GM15510 (cell line): ENCODE data around the gene ZNF385B.

Experiments used
- POLR2A ChIP-seq: IDR thresholded peaks from 3 replicates; pipeline ENCODE4 v1.6.1; 2011; ENCODE audit warnings: borderline replicate concordance; ENCODE audit not compliant: insufficient read length; ENCODE audit errors: extremely low read depth

ZNF385B gene

DNA sequence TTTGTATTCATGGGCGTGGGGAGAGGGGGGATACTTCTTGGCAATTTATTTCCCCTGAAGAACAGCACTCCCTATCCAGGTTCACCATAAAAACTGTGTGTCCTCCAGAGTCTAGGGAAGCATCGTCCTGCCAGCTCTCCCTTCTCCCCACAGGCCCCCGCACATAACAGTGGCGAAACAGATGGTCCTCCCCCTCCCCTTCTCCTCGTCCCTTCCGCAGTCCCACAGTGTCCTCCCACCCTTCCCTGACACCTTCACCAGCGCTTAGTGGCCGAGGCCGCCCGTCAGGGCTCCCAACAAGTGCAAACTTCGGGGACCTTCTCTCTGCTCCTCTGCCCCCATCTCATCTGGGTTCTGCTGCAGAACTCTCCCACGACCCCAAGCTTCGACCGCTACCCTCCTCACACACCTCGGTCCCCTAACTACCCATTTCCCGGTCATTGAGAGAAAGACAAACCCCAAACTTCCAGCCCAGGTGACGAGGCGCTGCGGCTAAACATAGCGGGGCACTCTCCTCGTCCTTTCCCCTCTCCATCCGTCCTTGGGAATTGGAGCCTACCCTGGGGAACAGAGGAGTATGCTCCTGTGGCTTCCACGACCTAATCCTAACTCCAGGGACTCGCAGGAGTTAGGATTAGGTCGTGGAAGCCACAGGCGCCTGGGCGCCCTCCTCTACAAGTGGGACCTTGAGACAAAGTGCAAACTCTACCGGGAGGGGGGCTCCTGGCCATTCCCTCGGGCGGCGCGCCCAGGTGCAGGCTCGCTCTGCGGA lies 971 bp downstream of the ZNF385B start:
- TF ChIP-seq POLR2A: no peak

DNA sequence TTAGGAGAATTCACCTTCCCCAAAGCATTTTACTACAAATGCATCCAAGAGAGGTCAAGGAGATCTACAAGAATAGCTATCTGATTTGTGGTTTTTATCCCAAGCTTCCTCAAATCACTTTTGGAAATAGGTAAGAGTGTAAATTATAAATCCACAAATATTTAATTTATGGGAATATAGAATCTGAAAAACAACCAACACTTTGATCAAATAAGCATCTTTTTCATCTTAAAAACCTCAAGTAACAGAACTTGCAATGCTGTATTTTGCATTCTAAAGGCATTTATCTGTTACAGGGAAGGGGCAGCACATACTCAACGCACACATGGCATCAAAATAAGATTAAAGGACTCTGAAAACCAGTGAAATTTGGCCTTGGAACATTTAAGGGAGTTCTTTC lies 1.9 kb downstream of the ZNF385B start:
- TF ChIP-seq POLR2A: no peak

DNA sequence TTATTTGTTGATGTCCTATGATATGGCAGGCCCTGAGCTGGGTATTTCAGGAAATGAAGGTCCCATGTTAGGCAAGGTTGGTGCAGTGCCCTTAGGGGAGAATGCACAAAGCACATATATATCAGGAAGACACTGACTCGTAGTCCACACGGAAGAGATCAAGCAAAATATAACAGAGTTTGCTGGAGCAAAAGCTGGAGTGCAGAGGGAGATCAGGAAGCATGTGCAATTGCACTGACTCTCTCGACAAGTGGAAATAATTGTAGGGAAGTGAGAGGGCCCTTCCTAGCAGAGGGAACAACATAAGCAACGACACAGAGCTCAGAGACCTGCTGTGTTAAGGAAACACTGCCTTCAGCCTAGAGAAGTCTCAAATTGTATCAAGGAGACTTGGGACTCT lies 4.2 kb downstream of the ZNF385B start:
- TF ChIP-seq POLR2A: no peak

GRCh38 chr2:179856205-179856604 lies 5.2 kb downstream of the ZNF385B start:
- TF ChIP-seq POLR2A: no peak

DNA sequence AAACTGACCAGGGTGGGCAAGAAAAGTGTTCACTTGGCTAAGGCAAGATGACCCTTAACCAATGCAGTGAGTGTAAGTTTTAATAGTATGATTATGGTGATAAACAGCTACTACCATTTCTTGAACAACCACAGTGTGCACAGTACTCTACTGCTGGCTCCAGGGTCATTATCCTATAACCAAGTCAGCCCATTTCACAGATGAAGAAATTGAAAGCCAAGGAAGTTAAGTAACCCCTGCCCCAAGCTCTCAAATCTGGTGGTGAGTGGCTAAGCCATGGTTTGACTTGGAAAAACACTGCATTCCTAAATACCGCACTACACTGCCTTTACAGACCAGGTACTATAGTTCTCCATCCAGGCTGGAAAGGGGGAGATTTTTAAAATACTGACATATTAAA lies 5.7 kb downstream of the ZNF385B start:
- TF ChIP-seq POLR2A: no peak

- no peak for TF ChIP-seq POLR2A
Observed at GRCh38 chr2:179854891-179855290, 6.5 kb downstream of the ZNF385B start.

- TF ChIP-seq POLR2A: no peak
Observed at GRCh38 chr2:179853108-179853507, 8.3 kb downstream of the ZNF385B start.

DNA sequence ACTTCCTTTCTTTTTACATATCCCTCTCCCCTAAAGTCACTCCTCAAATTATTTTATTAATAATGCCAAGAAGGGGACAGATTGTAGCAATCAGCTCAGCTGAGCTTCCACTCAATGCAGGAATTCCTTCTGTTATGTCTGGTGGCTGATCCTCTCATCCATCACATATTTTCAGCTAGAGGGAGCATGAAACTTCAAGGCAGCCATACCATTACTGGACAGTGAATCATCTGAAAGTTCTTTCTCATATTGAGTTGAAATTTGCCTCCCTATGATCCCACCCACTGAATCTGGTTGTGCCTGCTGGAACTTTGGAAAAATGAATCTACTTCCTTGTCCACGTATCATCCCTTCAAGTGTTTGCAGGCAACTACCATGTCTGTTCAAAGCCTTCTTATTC lies 11.2 kb downstream of the ZNF385B start:
- no peak for TF ChIP-seq POLR2A

DNA sequence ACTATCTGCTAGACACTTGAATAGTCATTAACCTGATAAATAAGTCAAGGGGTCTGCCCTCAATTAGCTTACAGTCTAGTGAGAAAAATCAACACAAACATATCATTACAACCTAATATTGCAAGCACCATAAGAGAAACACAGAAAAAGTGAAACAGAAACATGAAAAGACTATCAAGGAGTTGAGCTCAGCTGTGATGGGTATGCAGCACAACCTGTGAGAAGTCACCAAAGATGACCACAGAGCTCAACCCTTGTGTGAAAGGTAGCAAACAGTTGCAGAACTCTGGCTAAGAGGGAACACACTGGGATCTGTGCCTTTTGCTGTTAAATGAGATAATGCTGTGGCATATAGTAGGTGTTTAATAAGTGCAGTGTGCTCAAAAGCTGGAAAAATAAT lies 11.7 kb downstream of the ZNF385B start:
- no peak for TF ChIP-seq POLR2A

DNA sequence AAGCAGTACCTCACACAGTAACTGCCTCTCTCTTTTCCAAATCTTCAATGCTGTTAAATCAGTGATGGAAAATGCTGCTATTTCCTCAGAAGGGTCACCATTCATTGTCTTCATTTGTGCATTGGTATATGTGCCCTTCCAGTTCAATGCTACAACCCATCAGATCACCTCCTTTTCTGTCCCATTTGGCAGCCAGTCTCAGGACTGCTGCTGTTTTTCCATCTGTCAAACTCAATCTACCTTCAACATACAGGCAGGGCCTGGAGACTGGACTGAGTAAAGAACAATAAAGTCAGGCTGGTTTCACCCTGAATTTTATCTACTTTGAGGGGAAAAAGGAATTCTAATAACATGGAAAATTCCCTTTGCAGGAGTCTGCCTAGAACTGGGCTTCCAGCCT lies 17.9 kb downstream of the ZNF385B start:
- TF ChIP-seq POLR2A: no peak

GRCh38 chr2:179842498-179843153 lies 18.8 kb downstream of the ZNF385B start:
- no peak for TF ChIP-seq POLR2A

- TF ChIP-seq POLR2A: no peak
Observed at GRCh38 chr2:179840840-179841239, 20.6 kb downstream of the ZNF385B start.

GRCh38 chr2:179837408-179837807 lies 24.0 kb downstream of the ZNF385B start:
- TF ChIP-seq POLR2A: no peak

DNA sequence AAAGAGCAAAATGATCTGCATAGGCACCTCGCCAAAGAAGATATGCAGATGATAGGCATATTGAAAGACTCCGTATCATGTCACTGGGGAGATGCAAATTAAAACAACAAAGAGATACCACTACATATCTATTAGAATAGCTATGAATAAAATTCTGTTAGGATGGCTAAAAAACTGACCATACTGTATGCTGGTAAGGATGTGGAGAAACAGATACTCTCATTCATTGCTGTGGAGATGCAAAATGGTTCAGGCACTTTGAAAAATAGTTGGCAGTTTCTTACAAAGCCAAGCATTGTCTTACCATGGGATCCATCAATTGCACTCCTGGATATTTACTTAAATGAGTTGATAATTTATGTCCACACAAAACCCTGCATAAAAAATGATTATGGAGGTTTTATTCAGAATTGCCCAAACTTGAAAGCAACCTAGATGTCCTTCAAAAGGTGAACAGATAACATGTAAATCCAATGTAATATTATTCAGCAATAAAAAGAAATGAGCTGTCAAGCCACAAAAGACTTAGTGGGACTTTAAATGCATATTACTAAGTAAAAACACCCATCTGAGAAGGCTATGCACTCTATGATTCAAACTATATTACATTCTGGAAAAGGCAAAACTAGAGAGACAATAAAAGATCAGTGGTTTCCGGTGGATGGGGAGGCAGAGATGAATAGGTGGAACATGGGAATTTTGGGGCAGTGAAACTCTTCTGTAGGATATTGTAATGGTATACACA lies 31.2 kb downstream of the ZNF385B start:
- no peak for TF ChIP-seq POLR2A

GRCh38 chr2:179826297-179826696 lies 35.1 kb downstream of the ZNF385B start:
- TF ChIP-seq POLR2A: no peak
